ENCODE data around the gene TBX19. TPM values are rescaled to one million over a fixed set of nuclear protein-coding genes. Genes with fewer than 3 reads are reported as not detected.

The TBX19 gene
- total and polyA plus RNA-seq, 10 of the 15 experiments (the other 5 are each of a cell fraction or from before 2014, with no cell fraction given) = 0.13 to 6.9 (median 1.2) TPM

DNA sequence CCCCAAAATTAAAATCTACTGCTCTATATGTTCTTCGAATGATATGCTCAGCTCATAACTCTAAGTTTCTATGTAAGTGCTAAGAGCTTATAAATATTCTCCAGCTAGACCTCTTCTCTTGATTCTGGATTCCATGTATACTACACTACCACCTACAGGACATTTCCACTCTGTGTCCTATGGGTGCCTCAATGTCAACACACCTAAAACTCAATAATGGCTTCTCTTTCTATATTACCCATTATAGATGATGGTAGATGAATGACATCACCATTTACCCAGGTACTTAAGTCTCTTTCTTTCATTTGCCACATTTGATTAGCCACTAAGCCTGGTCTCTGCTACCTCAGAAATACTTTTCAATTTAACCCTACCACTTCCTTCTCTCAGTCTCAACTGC is 41.3 kb downstream of the TBX19 start:
- Histone ChIP-seq H3K4me1 (ENCODE audit: control insufficient read depth, insufficient read depth, low read length) (no peaks in the 10 kb centered on the region), H3K4me3 (no peak overlapping the region), H3K79me2 (ENCODE audit: control insufficient read depth, insufficient read depth, low read length) (no peaks in the 10 kb centered on the region), H3K9me3 (replicated peaks; ENCODE audit: control insufficient read depth, insufficient read depth, low read length) (no peaks in the 10 kb centered on the region), H2AFZ (ENCODE audit: control insufficient read depth, low read depth, low read length) (no peak overlapping the region), H3K27me3 (replicated peaks in 1 of 2; ENCODE audit: control insufficient read depth in 2 of 2, insufficient read depth in 2 of 2, low read length in 1 of 2) (no peaks in the 10 kb centered on the region), H4K20me1 (ENCODE audit: control insufficient read depth, insufficient read depth) (no peaks in the 10 kb centered on the region), H3K36me3 (ENCODE audit: control insufficient read depth in 2 of 2, insufficient read depth in 2 of 2, low read length in 1 of 2) (no peaks in the 10 kb centered on the region), H3K9ac (ENCODE audit: control insufficient read depth, insufficient read depth, low read length) (no peak overlapping the region), H3K27ac (ENCODE audit: control insufficient read depth, insufficient read depth) (no peak overlapping the region), H3K4me2 (ENCODE audit: control insufficient read depth, insufficient read depth) (no peak overlapping the region)
- TF ChIP-seq SIX5 (IDR thresholded peaks at IDR 0.05; ENCODE audit: low read depth, low read length, severe bottlenecking) = no peak
- TF ChIP-seq NFYB (IDR thresholded peaks at IDR 0.05; ENCODE audit: insufficient read depth, low read depth, low read length) = no peak
- TF ChIP-seq, protein P1, sequence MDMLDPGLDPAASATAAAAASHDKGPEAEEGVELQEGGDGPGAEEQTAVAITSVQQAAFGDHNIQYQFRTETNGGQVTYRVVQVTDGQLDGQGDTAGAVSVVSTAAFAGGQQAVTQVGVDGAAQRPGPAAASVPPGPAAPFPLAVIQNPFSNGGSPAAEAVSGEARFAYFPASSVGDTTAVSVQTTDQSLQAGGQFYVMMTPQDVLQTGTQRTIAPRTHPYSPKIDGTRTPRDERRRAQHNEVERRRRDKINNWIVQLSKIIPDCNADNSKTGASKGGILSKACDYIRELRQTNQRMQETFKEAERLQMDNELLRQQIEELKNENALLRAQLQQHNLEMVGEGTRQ (IDR thresholded peaks at IDR 0.05; ENCODE audit: borderline replicate concordance, low read depth, low read length) = no peak
- TF ChIP-seq EGR1 (IDR thresholded peaks at IDR 0.05; ENCODE audit: borderline replicate concordance in 1 of 2, low read depth in 2 of 2, low read length in 2 of 2) = no peak
- no peak for TF ChIP-seq ESRRA (IDR thresholded peaks at IDR 0.05; ENCODE audit: low read length)
- no peak for TF ChIP-seq SRF (IDR thresholded peaks at IDR 0.05; ENCODE audit: low read depth in 2 of 2, low read length in 2 of 2)
- TF ChIP-seq, protein P2, sequence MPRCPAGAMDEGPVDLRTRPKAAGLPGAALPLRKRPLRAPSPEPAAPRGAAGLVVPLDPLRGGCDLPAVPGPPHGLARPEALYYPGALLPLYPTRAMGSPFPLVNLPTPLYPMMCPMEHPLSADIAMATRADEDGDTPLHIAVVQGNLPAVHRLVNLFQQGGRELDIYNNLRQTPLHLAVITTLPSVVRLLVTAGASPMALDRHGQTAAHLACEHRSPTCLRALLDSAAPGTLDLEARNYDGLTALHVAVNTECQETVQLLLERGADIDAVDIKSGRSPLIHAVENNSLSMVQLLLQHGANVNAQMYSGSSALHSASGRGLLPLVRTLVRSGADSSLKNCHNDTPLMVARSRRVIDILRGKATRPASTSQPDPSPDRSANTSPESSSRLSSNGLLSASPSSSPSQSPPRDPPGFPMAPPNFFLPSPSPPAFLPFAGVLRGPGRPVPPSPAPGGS (IDR thresholded peaks at IDR 0.05; ENCODE audit: borderline replicate concordance, insufficient read depth, low read depth, low read length, poor library complexity, severe bottlenecking) = no peak
- TF ChIP-seq, protein P3, sequence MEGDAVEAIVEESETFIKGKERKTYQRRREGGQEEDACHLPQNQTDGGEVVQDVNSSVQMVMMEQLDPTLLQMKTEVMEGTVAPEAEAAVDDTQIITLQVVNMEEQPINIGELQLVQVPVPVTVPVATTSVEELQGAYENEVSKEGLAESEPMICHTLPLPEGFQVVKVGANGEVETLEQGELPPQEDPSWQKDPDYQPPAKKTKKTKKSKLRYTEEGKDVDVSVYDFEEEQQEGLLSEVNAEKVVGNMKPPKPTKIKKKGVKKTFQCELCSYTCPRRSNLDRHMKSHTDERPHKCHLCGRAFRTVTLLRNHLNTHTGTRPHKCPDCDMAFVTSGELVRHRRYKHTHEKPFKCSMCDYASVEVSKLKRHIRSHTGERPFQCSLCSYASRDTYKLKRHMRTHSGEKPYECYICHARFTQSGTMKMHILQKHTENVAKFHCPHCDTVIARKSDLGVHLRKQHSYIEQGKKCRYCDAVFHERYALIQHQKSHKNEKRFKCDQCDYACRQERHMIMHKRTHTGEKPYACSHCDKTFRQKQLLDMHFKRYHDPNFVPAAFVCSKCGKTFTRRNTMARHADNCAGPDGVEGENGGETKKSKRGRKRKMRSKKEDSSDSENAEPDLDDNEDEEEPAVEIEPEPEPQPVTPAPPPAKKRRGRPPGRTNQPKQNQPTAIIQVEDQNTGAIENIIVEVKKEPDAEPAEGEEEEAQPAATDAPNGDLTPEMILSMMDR (IDR thresholded peaks at IDR 0.05 in 2 of 3, conservative IDR thresholded peaks at IDR 0.05 in 1 of 3; ENCODE audit: control insufficient read depth in 2 of 3, extremely low read depth in 1 of 3, insufficient read depth in 1 of 3, low read depth in 3 of 3, low read length in 3 of 3) = peak; percentile 27 to 47 (median 37); a peak in 4 of 6 replicates
- TF ChIP-seq RAD21 (IDR thresholded peaks at IDR 0.05; ENCODE audit: insufficient read depth, low read depth, low read length) = peak; percentile 49
- TF ChIP-seq ZNF24 (IDR thresholded peaks at IDR 0.05) = no peak
- TF ChIP-seq, protein P4, sequence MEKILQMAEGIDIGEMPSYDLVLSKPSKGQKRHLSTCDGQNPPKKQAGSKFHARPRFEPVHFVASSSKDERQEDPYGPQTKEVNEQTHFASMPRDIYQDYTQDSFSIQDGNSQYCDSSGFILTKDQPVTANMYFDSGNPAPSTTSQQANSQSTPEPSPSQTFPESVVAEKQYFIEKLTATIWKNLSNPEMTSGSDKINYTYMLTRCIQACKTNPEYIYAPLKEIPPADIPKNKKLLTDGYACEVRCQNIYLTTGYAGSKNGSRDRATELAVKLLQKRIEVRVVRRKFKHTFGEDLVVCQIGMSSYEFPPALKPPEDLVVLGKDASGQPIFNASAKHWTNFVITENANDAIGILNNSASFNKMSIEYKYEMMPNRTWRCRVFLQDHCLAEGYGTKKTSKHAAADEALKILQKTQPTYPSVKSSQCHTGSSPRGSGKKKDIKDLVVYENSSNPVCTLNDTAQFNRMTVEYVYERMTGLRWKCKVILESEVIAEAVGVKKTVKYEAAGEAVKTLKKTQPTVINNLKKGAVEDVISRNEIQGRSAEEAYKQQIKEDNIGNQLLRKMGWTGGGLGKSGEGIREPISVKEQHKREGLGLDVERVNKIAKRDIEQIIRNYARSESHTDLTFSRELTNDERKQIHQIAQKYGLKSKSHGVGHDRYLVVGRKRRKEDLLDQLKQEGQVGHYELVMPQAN (conservative IDR thresholded peaks at IDR 0.05) = no peak
- no peak for TF ChIP-seq TARDBP (IDR thresholded peaks at IDR 0.05; ENCODE audit: borderline replicate concordance)
- TF ChIP-seq ATF7 (IDR thresholded peaks at IDR 0.05; ENCODE audit: low read depth) = peak; percentile 85
- SMC1A ChIA-PET (ENCODE audit: uncharacterized antibody, unreplicated experiment) = interaction anchor here (0.6 to 1.5 kb wide), 11 partner anchors 9 to 634 kb away, joined by 3 to 14 read pairs (median 3); no protein-coding TSS in a partner anchor
- 36% methylated on average over 1 of the region's 1 CpG for WGBS (ENCODE audit: insufficient coverage, insufficient replicate concordance, low lambda C conversion rate, missing lambda C conversion rate)
- POLR2A ChIA-PET = interaction anchor here (0.6 to 1.2 kb wide), 2 partner anchors 9 to 96 kb away, joined by 3 read pairs; no protein-coding TSS in a partner anchor
- peak; percentile 84 for ATAC-seq
- BruUV-seq (replicated peaks) = no TSS peak
- no peak for FAIRE-seq
- no peak for DNase-seq (ENCODE audit: low read depth, low spot score)
- in situ Hi-C loops (cut with MboI) = no loop called here
- CTCF ChIA-PET = interaction anchor here (0.6 to 2.2 kb wide), 13 partner anchors 10 to 507 kb away, joined by 3 to 23 read pairs (median 3); no protein-coding TSS in a partner anchor
- RAD21 ChIA-PET (ENCODE audit: unreplicated experiment) = interaction anchor here (0.6 to 1.9 kb wide), 8 partner anchors 82 to 239 kb away, joined by 3 to 12 read pairs (median 4); no protein-coding TSS in a partner anchor
- intact Hi-C loops (cut with micrococcal nuclease; ENCODE audit: unreplicated experiment) = loop anchor here (1.0 to 10.0 kb wide), 2 partner anchors 88 to 237 kb away; no protein-coding TSS in a partner anchor
